ENCODE data around the gene ZNF683. TPM values are rescaled to one million over a fixed set of nuclear protein-coding genes. Genes with fewer than 3 reads are reported as not detected.

The ZNF683 gene
- total and polyA plus RNA-seq, 2 experiments from 2014 or later, result not detected

DNA sequence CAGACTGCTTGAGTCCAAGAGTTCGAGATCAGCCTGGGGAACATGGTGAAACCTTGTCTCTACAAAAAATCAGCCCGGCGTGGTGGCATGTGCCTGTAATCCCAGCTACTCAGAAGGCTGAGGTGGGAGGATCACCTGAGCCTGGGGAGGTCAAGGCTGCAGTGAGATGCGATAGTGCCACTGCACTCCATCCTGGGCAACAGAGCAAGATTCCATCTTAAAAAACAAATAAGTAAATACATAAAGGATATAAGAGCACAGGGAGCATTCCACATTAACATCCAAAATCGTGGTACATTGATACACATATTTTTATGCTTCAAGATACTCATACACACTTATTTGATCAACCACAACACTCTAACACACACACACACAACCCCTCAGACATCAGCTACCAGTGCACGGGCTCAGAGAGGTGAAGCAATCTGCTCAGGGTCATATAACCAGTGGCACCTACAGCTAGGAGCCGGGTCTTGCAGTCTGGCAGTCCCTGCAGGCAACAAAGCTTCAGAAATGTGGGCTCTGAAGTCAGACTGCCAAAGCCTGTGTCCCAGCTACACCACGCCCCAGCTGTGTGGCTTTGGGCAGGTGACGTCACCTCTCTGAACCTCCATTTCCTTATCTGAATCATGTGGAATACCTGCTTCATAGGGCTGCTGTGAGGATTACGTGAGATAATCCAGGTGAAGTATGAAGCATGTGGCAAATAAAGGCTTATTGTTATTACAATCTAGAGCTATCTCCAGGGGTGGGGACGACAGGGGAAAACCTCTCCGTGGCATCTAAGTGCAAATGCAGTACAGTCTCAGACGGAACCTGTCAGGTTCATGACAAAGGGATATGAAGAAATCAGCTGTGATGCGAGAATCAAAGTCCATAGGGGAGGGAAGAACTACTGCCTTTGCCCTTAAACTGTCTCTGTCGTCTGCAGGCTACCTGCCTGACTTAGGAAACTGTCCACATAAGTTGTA, 13.9 kb downstream of the ZNF683 start:
- Mint-ChIP-seq H3K4me1 (peaks cover 40% of the 10 kb centered on the region), H3K9me3 (no peaks in the 10 kb centered on the region), H3K4me3 (peak overlapping the region; percentile 81), H3K36me3 (ENCODE audit: low read depth) (no peaks in the 10 kb centered on the region), H3K27me3 (ENCODE audit: insufficient read depth, low read depth, poor library complexity) (peaks cover 35% of the 10 kb centered on the region), H3K27ac (no peak overlapping the region)
- Histone ChIP-seq H3K27ac (ENCODE audit: low read depth) (no peak overlapping the region), H3K4me3 (peak overlapping the region; percentile 84), H3K27me3 (ENCODE audit: insufficient read depth) (peaks cover 32% of the 10 kb centered on the region), H3K4me1 (ENCODE audit: insufficient read depth) (peaks cover 15% of the 10 kb centered on the region), H3K4me2 (peak overlapping the region; percentile 90), H2AFZ (no peak overlapping the region), H3F3A (replicated peaks; ENCODE audit: low read depth) (peaks cover 13% of the 10 kb centered on the region; the same call in 1 of the 2 replicates), H3K79me2 (replicated peaks; ENCODE audit: insufficient read depth) (no peaks in the 10 kb centered on the region), H4K20me1 (replicated peaks; ENCODE audit: insufficient read depth) (no peaks in the 10 kb centered on the region), H3K36me3 (ENCODE audit: insufficient read depth) (no peaks in the 10 kb centered on the region), H3K9me2 (ENCODE audit: insufficient read depth) (no peaks in the 10 kb centered on the region)
- DNase-seq (ENCODE audit: low spot score) (peak; percentile 45), ATAC-seq (0 out of 3 replicates have a peak, but pooled peaks have one; percentile 2)
- TF ChIP-seq, protein P1, sequence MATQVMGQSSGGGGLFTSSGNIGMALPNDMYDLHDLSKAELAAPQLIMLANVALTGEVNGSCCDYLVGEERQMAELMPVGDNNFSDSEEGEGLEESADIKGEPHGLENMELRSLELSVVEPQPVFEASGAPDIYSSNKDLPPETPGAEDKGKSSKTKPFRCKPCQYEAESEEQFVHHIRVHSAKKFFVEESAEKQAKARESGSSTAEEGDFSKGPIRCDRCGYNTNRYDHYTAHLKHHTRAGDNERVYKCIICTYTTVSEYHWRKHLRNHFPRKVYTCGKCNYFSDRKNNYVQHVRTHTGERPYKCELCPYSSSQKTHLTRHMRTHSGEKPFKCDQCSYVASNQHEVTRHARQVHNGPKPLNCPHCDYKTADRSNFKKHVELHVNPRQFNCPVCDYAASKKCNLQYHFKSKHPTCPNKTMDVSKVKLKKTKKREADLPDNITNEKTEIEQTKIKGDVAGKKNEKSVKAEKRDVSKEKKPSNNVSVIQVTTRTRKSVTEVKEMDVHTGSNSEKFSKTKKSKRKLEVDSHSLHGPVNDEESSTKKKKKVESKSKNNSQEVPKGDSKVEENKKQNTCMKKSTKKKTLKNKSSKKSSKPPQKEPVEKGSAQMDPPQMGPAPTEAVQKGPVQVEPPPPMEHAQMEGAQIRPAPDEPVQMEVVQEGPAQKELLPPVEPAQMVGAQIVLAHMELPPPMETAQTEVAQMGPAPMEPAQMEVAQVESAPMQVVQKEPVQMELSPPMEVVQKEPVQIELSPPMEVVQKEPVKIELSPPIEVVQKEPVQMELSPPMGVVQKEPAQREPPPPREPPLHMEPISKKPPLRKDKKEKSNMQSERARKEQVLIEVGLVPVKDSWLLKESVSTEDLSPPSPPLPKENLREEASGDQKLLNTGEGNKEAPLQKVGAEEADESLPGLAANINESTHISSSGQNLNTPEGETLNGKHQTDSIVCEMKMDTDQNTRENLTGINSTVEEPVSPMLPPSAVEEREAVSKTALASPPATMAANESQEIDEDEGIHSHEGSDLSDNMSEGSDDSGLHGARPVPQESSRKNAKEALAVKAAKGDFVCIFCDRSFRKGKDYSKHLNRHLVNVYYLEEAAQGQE (IDR thresholded peaks at IDR 0.05; ENCODE audit: unreplicated experiment), result no peak
- TF ChIP-seq JUNB (IDR thresholded peaks at IDR 0.05; ENCODE audit: unreplicated experiment), result no peak
- TF ChIP-seq CREB1 (CRISPR knock-in tag; IDR thresholded peaks at IDR 0.05; ENCODE audit: low read depth), result no peak
- TF ChIP-seq STAT1 (IDR thresholded peaks at IDR 0.05; ENCODE audit: unreplicated experiment), result no peak

DNA sequence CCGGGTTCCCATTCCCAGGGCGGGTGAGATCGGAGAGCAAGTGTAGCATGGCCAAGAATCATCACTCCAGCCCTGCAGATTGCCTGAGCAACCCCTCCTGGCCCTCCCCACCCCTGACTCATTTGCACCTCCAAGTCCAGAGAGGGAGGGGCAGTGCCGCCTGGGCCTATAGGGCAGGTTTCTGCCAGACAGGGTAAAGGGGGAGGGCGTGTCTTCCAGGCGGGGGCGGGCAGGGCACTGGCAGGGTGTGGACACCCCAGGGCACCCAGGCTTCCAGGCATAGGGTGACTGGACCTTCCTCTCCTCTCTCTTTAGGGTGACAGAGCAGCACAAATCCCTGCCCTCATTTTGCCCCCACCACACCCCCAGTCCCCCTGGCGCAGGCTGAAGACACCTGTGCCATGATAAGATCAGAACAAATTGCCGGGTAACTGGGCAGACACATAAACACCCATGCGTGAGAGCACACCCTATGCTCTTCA, 15.4 kb downstream of the ZNF683 start:
- peaks cover 15% of the 10 kb centered on the region for H3K4me1 ChIP-seq (ENCODE audit: insufficient read depth)
- TF ChIP-seq JUNB (IDR thresholded peaks at IDR 0.05; ENCODE audit: unreplicated experiment) (no peak), NANOG (IDR thresholded peaks at IDR 0.05; ENCODE audit: borderline replicate concordance) (no peak), EZH2 (IDR thresholded peaks at IDR 0.05; ENCODE audit: low read depth, unreplicated experiment) (no peak), POLR2AphosphoS5 (IDR thresholded peaks at IDR 0.05; ENCODE audit: low read depth) (no peak), ZNF114 (CRISPR knock-in tag; IDR thresholded peaks at IDR 0.05) (no peak)
- peaks cover 26% of the 10 kb centered on the region for H3K27me3 ChIP-seq (ENCODE audit: insufficient read depth)
- DNase-seq (ENCODE audit: low spot score) (no peak), ATAC-seq (no peak)
- Mint-ChIP-seq H3K4me3 (no peak overlapping the region), H3K27ac (no peak overlapping the region), H3K9me3 (no peaks in the 10 kb centered on the region), H3K4me1 (peaks cover 43% of the 10 kb centered on the region), H3K36me3 (ENCODE audit: low read depth) (no peaks in the 10 kb centered on the region), H3K27me3 (ENCODE audit: insufficient read depth, low read depth, poor library complexity) (peaks cover 33% of the 10 kb centered on the region)
- no peaks in the 10 kb centered on the region for H3K79me2 ChIP-seq (replicated peaks; ENCODE audit: insufficient read depth)
- no peaks in the 10 kb centered on the region for H3K36me3 ChIP-seq (ENCODE audit: insufficient read depth)
- no peak overlapping the region for H2AFZ ChIP-seq
- no peaks in the 10 kb centered on the region for H3K9me2 ChIP-seq (ENCODE audit: insufficient read depth)
- no peak overlapping the region for H3K27ac ChIP-seq (ENCODE audit: low read depth)
- H3K4me2 ChIP-seq, result no peak overlapping the region
- H4K20me1 ChIP-seq (replicated peaks; ENCODE audit: insufficient read depth), result no peaks in the 10 kb centered on the region
- H3K4me3 ChIP-seq, result no peak overlapping the region
- peaks cover 10% of the 10 kb centered on the region; the same call in 1 of the 2 replicates for H3F3A ChIP-seq (replicated peaks; ENCODE audit: low read depth)
